Measurements from ENCODE around the gene ATP5ME.

ATP5ME gene

DNA sequence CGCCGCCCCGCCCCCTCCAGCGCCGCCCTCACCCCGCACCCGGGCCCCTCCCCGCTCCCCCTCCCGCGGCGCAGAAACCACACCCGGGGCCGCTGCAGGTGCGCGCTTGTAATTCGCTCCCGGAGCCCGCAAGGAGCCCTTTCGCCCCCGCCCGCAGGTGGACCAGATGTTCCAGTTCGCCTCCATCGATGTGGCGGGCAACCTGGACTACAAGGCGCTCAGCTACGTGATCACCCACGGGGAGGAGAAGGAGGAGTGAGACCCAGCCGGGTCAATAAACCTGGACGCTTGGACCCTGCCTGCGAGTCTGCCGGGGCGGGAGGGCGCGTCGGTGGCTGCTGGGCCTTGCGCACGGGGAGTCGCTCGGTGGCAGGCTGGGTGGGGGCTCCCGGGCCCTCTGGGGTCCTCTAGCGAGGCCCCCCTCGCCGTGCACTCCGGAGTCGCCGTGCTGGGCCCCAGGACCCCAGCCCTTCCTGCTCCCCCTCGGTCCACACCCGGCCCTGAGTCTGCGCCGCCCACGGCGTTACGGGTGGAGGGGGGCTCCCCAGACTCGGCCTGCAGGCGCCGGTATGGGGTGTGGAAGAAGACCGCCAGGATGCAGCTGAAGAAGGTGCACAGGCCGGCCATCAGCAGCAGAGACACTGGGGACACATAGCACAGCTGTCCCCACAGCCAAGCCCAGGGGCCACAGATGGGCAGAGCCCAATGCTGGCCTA is 7.8 kb upstream of the ATP5ME start (continued):
- no peak for TF ChIP-seq ARNTL (CRISPR knock-in tag; IDR thresholded peaks at IDR 0.05; ENCODE audit: borderline replicate concordance, low read depth)
- TF ChIP-seq, protein P1, sequence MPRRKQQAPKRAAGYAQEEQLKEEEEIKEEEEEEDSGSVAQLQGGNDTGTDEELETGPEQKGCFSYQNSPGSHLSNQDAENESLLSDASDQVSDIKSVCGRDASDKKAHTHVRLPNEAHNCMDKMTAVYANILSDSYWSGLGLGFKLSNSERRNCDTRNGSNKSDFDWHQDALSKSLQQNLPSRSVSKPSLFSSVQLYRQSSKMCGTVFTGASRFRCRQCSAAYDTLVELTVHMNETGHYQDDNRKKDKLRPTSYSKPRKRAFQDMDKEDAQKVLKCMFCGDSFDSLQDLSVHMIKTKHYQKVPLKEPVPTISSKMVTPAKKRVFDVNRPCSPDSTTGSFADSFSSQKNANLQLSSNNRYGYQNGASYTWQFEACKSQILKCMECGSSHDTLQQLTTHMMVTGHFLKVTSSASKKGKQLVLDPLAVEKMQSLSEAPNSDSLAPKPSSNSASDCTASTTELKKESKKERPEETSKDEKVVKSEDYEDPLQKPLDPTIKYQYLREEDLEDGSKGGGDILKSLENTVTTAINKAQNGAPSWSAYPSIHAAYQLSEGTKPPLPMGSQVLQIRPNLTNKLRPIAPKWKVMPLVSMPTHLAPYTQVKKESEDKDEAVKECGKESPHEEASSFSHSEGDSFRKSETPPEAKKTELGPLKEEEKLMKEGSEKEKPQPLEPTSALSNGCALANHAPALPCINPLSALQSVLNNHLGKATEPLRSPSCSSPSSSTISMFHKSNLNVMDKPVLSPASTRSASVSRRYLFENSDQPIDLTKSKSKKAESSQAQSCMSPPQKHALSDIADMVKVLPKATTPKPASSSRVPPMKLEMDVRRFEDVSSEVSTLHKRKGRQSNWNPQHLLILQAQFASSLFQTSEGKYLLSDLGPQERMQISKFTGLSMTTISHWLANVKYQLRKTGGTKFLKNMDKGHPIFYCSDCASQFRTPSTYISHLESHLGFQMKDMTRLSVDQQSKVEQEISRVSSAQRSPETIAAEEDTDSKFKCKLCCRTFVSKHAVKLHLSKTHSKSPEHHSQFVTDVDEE (CRISPR knock-in tag; IDR thresholded peaks at IDR 0.05), result no peak
- no peak for TF ChIP-seq TOX (CRISPR knock-in tag; IDR thresholded peaks at IDR 0.05; ENCODE audit: borderline replicate concordance)
- TF ChIP-seq PPARA (CRISPR knock-in tag; IDR thresholded peaks at IDR 0.05; ENCODE audit: borderline replicate concordance), result no peak
- TF ChIP-seq BACH2 (CRISPR knock-in tag; IDR thresholded peaks at IDR 0.05; ENCODE audit: borderline replicate concordance), result no peak
- TF ChIP-seq CSDC2 (CRISPR knock-in tag; IDR thresholded peaks at IDR 0.05), result no peak
- no peak for TF ChIP-seq ZNF8 (CRISPR knock-in tag; IDR thresholded peaks at IDR 0.05)
- TF ChIP-seq ISL1 (CRISPR knock-in tag; IDR thresholded peaks at IDR 0.05), result no peak
- TF ChIP-seq, protein P2, sequence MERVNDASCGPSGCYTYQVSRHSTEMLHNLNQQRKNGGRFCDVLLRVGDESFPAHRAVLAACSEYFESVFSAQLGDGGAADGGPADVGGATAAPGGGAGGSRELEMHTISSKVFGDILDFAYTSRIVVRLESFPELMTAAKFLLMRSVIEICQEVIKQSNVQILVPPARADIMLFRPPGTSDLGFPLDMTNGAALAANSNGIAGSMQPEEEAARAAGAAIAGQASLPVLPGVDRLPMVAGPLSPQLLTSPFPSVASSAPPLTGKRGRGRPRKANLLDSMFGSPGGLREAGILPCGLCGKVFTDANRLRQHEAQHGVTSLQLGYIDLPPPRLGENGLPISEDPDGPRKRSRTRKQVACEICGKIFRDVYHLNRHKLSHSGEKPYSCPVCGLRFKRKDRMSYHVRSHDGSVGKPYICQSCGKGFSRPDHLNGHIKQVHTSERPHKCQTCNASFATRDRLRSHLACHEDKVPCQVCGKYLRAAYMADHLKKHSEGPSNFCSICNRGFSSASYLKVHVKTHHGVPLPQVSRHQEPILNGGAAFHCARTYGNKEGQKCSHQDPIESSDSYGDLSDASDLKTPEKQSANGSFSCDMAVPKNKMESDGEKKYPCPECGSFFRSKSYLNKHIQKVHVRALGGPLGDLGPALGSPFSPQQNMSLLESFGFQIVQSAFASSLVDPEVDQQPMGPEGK (CRISPR knock-in tag; IDR thresholded peaks at IDR 0.05; ENCODE audit: borderline replicate concordance), result no peak
- TF ChIP-seq CREB5 (CRISPR knock-in tag; IDR thresholded peaks at IDR 0.05; ENCODE audit: low read depth), result no peak

DNA sequence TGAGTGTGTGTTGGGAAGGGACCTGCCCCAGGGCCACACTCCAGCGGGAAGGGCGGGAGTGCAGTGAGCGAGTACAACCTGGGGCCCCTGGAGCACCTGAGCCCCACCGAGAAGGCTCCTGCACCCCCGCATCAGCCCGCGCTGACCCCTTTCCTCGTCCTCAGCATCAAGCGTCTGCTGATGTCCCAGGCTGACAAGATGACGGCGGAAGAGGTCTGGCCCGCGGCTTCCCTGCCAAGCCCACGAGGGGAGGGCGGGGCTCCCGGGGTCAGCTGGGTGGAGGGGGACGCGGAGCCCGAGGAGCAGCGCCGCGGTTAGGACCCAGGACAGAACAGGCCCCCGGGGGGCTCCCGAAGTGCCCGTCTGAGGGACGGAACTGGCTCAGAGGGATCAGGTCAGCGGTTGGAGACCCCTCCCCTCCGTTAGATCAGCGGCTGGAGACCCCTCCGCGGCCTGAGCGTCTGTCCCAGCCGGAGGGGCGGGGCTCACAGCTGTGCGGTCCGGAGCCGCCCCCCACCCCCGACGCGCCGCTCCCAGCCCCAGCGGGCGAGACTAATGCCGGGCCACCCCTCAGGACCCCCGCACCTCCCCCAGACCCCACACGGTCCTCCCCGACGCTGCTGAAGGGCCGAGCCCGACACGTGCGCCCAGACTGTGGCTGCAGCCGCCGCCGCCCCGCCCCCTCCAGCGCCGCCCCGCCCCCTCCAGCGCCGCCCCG is 7.0 kb upstream of the ATP5ME start:
- peak; percentile 38 for ATAC-seq
- no peak for TF ChIP-seq POU6F1 (CRISPR knock-in tag; IDR thresholded peaks at IDR 0.05; ENCODE audit: borderline replicate concordance, low read depth)
- no peak for TF ChIP-seq TCF4 (CRISPR knock-in tag; IDR thresholded peaks at IDR 0.05; ENCODE audit: borderline replicate concordance)
- no peak for TF ChIP-seq ZC3H10 (CRISPR knock-in tag; IDR thresholded peaks at IDR 0.05)
- TF ChIP-seq ZNF565 (CRISPR knock-in tag; conservative IDR thresholded peaks at IDR 0.05; ENCODE audit: low read depth), result no peak
- no peak for TF ChIP-seq ARNTL (CRISPR knock-in tag; IDR thresholded peaks at IDR 0.05; ENCODE audit: borderline replicate concordance, low read depth)
- no peak for TF ChIP-seq BACH2 (CRISPR knock-in tag; IDR thresholded peaks at IDR 0.05; ENCODE audit: borderline replicate concordance)
- TF ChIP-seq ZFP30 (CRISPR knock-in tag; IDR thresholded peaks at IDR 0.05), result no peak
- TF ChIP-seq SNAI2 (CRISPR knock-in tag; IDR thresholded peaks at IDR 0.05), result no peak
- TF ChIP-seq CSDC2 (CRISPR knock-in tag; IDR thresholded peaks at IDR 0.05), result no peak
- TF ChIP-seq, protein P2 (CRISPR knock-in tag; IDR thresholded peaks at IDR 0.05; ENCODE audit: borderline replicate concordance), result no peak
- no peak for TF ChIP-seq CREB5 (CRISPR knock-in tag; IDR thresholded peaks at IDR 0.05; ENCODE audit: low read depth)
- no peak for TF ChIP-seq CSRNP3 (CRISPR knock-in tag; IDR thresholded peaks at IDR 0.05)
- no peak for TF ChIP-seq ZFP3 (CRISPR knock-in tag; IDR thresholded peaks at IDR 0.05)

All from SK-N-SH treated with all-trans-retinoic acid at 6 μM for 48 hours (cell line).